HFF-Myc (cell line): Measurements from ENCODE around the gene HES5.

Source experiments
- DNase-seq: peaks from one replicate; pipeline ENCODE4 v3.0.0-alpha.2; 2011; ENCODE audit warnings: low read depth; ENCODE audit errors: extremely low read depth
- H3K4me3 ChIP-seq: replicated peaks from 2 replicates; pipeline ENCODE4 v1.5.1; 2011; ENCODE audit warnings: low read depth, mild to moderate bottlenecking, control low read depth, low read length
- CTCF ChIP-seq: IDR thresholded peaks from 2 replicates; pipeline ENCODE4 v1.5.1; 2012; ENCODE audit warnings: mild to moderate bottlenecking, low read depth, low read length, control low read depth; ENCODE audit errors: missing control alignments

HES5 gene

GRCh38 chr1:2527556-2527860, 2.6 kb downstream of the HES5 start:
- H3K4me3 ChIP-seq, result no peak overlapping the region

GRCh38 chr1:2526824-2527555, 3.1 kb downstream of the HES5 start:
- no peak for DNase-seq
- TF ChIP-seq CTCF, result no peak
- H3K4me3 ChIP-seq, result peak overlapping the region; percentile 90

More at GRCh38 chr1:2527556-2527860, 2.6 kb downstream of the HES5 start:
- no peak for TF ChIP-seq CTCF
- no peak for DNase-seq

- peak; percentile 53 for DNase-seq
- no peak for TF ChIP-seq CTCF
- peak within 1 kb of the TSS; percentile 90 for H3K4me3 ChIP-seq
Measured at GRCh38 chr1:2525920-2526823, 3.9 kb downstream of the HES5 start, which contains the start of gene PANK4. Gene PANK4 (minus strand): TSS chr1:2526596. CDS start chr1:2526587, 9 bp downstream.

DNA sequence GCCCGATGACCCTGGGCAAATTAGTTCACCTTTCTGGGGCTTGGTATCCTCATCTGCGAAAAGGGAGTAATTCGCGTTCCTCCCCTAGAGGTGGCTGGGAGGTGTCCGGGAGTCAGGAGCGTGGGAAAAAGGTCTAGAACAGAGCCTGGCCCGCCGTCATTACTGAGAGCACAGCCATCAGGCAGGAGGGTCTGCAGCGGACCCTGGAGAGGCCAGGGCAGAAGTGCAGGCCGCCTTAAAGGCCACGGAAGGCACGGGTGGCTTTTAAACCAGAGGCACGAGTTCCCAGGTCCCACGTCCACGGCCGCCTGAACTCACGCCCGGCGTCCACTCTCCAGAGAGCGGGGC, 4.5 kb downstream of the HES5 start:
- TF ChIP-seq CTCF, result no peak
- peak overlapping the region; percentile 90 for H3K4me3 ChIP-seq
- no peak for DNase-seq

- peak overlapping the region; percentile 90 for H3K4me3 ChIP-seq
- TF ChIP-seq CTCF, result no peak
- DNase-seq, result no peak
Measured at GRCh38 chr1:2523891-2524609, 6.0 kb downstream of the HES5 start.

DNA sequence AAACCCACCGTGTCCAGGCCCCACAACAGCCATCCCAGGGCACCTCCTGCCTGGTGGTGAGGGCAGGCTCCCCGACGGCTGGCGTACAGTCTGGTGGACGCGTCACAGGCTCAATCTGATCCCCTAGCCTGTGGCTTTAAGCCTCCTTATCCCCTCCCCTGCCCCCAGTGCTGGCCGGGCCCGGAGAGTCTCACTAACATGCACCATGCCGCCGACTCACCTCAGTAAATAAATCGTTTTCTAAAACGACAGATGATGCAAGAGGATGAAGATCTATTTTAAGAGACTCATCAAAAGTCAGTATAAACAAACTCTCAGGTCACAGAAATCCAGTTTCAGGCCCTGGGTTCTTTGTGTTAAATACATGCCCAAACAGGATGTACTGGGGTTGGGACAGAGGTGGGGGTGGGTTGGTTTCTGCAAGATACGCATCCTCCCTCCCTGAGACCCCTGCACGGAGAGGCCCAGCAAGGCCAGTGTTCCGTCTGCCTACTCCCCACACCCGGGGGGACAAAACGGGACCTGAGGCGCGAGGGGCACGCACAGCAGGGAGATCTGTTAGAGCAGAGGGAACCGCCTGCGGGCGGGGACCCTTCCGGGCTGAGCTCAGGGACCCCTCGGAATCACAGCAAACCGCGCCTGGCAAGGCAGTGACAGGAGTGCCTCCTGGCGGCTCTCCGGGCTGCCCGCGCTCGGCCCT, 6.7 kb downstream of the HES5 start:
- no peak for TF ChIP-seq CTCF

More for the DNA sequence above, 6.7 kb downstream of the HES5 start:
- DNase-seq, result no peak
- H3K4me3 ChIP-seq, result no peak overlapping the region
